ENCODE results near the gene JAGN1. TPM values are rescaled to one million over a fixed set of nuclear protein-coding genes. Genes with fewer than 3 reads are reported as not detected.

JAGN1 gene
- total and polyA plus RNA-seq, 2 of the 8 experiments (the other 6 are each of a cell fraction or from before 2014, with no cell fraction given) = 26.9 to 51.6 TPM

- Histone ChIP-seq H3K27ac (ENCODE audit: low read depth, low read length) (no peak overlapping the region), H3K36me3 (ENCODE audit: control insufficient read depth in 2 of 4, insufficient read depth in 4 of 4, low read length in 3 of 4) (no peaks in the 10 kb centered on the region), H3K4ac (replicated peaks; ENCODE audit: insufficient read length, low read depth, low read length) (no peak overlapping the region), H2AFZ (ENCODE audit: low read length) (no peak overlapping the region), H3K23me2 (ENCODE audit: low read depth, low read length) (no peaks in the 10 kb centered on the region), H2BK120ac (replicated peaks; ENCODE audit: low read depth, low read length) (no peak overlapping the region), H4K8ac (ENCODE audit: extremely low read depth, insufficient read depth, low read length) (no peak overlapping the region), H2BK12ac (ENCODE audit: low read depth, low read length) (no peak overlapping the region), H4K5ac (ENCODE audit: insufficient read length, low read depth, low read length) (no peak overlapping the region), H3K4me2 (ENCODE audit: insufficient read depth in 1 of 2, low read depth in 2 of 2, low read length in 2 of 2) (no peak overlapping the region), H3K4me3 (ENCODE audit: extremely low read depth in 1 of 4, insufficient read depth in 2 of 4, low read depth in 3 of 4, low read length in 4 of 4) (no peak overlapping the region), H3K9ac (replicated peaks in 1 of 4; ENCODE audit: extremely low read depth in 1 of 4, low read depth in 3 of 4, low read length in 3 of 4) (no peak overlapping the region), H2BK5ac (ENCODE audit: low read depth, low read length) (no peak overlapping the region), H3K79me1 (ENCODE audit: low read depth, low read length) (no peaks in the 10 kb centered on the region), H3K18ac (ENCODE audit: extremely low read depth, low read length) (no peak overlapping the region), H3K56ac (replicated peaks; ENCODE audit: insufficient read length, low read depth, low read length) (no peak overlapping the region), H4K20me1 (replicated peaks in 1 of 2; ENCODE audit: control insufficient read depth in 1 of 2, insufficient read depth in 2 of 2, low read length in 2 of 2) (no peaks in the 10 kb centered on the region), H2BK20ac (ENCODE audit: low read length) (no peak overlapping the region), H3K14ac (ENCODE audit: insufficient read length) (no peak overlapping the region), H4K91ac (replicated peaks; ENCODE audit: insufficient read length, low read length) (no peak overlapping the region), H2AK5ac (ENCODE audit: low read depth, low read length) (no peak overlapping the region), H3K27me3 (replicated peaks in 1 of 4; ENCODE audit: control insufficient read depth in 3 of 4, extremely low read depth in 1 of 4, insufficient read depth in 3 of 4, low read length in 3 of 4) (no peaks in the 10 kb centered on the region; a peak in 1 of 7 replicates), H3K4me1 (replicated peaks in 1 of 4; ENCODE audit: control insufficient read depth in 3 of 4, insufficient read depth in 4 of 4, low read length in 3 of 4) (peaks cover 0 to 2% (median 0%) of the 10 kb centered on the region in 4 experiments; a peak in 3 of 7 replicates), H2BK15ac (ENCODE audit: low read length) (no peak overlapping the region), H3K79me2 (ENCODE audit: control insufficient read depth in 1 of 2, insufficient read depth in 2 of 2, low read length in 2 of 2) (no peaks in the 10 kb centered on the region), H3K9me3 (ENCODE audit: insufficient read depth in 2 of 2, low read depth in 1 of 2, low read length in 1 of 2) (no peaks in the 10 kb centered on the region), H3K23ac (ENCODE audit: insufficient read length) (no peak overlapping the region)
- DNase-seq (ENCODE audit: low read depth in 1 of 2, low spot score in 2 of 2) (no peak), FAIRE-seq (no peak)
- CTCF ChIA-PET (ENCODE audit: partially characterized antibody) = interaction anchor here (1.0 to 2.1 kb wide), 8 partner anchors 9 to 162 kb away, joined by 3 to 7 read pairs (median 4); no protein-coding TSS in a partner anchor
- WGBS, 2 experiments (ENCODE audit: extremely low coverage in 1 of 2, insufficient coverage in 1 of 2, insufficient read length in 1 of 2, insufficient replicate concordance in 2 of 2, low coverage in 1 of 2, low lambda C conversion rate in 2 of 2, missing lambda C conversion rate in 1 of 2) = 81% methylated on average over 3 of the region's 3 CpGs; no CpG with 5 or more reads in 1 of the 2 experiments
- POLR2A ChIA-PET (ENCODE audit: partially characterized antibody) = no interaction called here
- TF ChIP-seq HDAC2 (IDR thresholded peaks at IDR 0.05; ENCODE audit: borderline replicate concordance in 1 of 2, low read depth in 2 of 2, low read length in 2 of 2) (no peak), GTF2F1 (IDR thresholded peaks at IDR 0.05; ENCODE audit: borderline replicate concordance, low read depth, low read length) (no peak), MAFK (IDR thresholded peaks at IDR 0.05; ENCODE audit: low read depth, low read length) (no peak)
These were observed 34.8 kb upstream of the JAGN1 start for GRCh38 chr3:9855594-9855993.
